ENCODE measurements around the gene CEBPE. TPM values are rescaled to one million over a fixed set of nuclear protein-coding genes. Genes with fewer than 3 reads are reported as not detected.

The CEBPE gene
- polyA plus RNA-seq, 2 donors = 0.02 TPM; not detected in 1

- no peaks in the 10 kb centered on the region for H3K36me3 ChIP-seq (ENCODE audit: control insufficient read depth in 2 of 2, insufficient read depth in 2 of 2, low read length in 1 of 2)
- no peaks in the 10 kb centered on the region for H3K4me1 ChIP-seq (ENCODE audit: control insufficient read depth in 2 of 2, insufficient read depth in 2 of 2, low read length in 1 of 2)
- H3K9me3 ChIP-seq (ENCODE audit: control insufficient read depth in 2 of 2, insufficient read depth in 1 of 2, low read depth in 1 of 2, low read length in 1 of 2) = no peaks in the 10 kb centered on the region
- H3K4me3 ChIP-seq (ENCODE audit: low read depth in 1 of 2, low read length in 2 of 2) = no peak overlapping the region
- no peak overlapping the region for H3K27ac ChIP-seq (ENCODE audit: low read depth in 2 of 2, low read length in 1 of 2)
- H3K27me3 ChIP-seq (ENCODE audit: control insufficient read depth in 1 of 2, insufficient read depth in 2 of 2, low read length in 2 of 2) = no peaks in the 10 kb centered on the region
These were observed 12.4 kb downstream of the CEBPE start for GRCh38 chr14:23106747-23107045.

DNA sequence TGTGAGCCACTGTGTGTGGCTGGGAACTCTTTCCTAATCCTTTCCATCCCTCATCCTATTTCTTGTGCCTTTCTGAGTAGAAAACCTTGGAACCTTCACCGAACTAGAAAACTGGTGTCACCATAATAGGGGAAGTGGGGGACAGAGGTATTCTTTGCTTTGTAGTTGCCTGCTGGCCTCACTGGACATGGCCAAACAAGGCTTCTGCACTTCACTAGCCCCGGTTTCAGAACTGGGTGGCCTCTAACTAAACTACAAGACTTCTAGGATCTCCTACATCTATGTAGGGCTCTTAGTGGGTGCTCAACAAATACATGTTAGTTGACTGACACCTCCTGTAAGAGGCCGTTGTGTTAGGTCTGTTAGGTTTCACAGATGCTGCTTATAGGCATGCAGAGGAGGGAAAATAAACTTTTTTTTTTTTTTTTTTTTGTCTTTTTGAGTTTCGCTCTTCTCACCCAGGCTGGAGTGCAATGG is 13.7 kb downstream of the CEBPE start:
- 87 to 89% methylated on average over 4 of the region's 4 CpGs for WGBS, 2 donors
- H3K9me3 ChIP-seq (ENCODE audit: control insufficient read depth in 2 of 2, insufficient read depth in 1 of 2, low read depth in 1 of 2, low read length in 1 of 2) = no peaks in the 10 kb centered on the region

DNA sequence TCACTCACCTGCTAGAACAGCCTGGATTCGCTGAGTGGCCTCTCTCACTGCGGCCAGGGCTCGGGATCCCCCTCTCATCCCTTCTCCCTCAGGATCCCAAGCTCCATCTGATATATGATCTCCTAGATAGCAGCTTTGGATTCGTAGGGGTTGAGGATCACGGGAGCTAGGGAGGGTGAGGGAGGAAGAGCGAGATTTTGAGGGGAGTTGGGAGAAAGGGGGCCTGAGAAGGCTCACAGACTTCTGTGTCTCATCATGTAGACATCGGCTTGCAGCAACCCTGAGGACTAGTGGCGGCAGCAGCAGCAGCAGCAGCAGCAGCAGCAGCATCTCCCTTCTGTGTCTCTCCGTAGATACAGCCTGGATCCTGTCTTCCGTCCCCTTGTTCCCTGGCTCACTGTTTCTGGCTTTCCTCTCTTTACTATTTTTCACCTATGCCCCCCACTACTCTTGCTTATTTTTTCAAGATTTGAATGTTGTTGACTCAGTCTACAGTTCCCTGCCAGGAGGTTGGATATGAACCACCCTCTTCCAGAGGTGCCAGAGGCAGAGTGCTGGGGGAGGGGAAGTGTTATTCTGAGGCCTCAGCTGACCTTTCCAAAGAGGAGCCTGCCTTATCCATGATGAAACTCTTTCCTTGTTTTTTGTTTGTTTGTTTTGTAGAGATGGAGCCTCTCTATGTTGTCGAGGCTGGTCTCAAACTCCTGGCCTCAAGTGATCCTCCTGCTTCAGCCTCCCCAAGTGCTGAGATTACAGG is 14.3 kb downstream of the CEBPE start, which contains the start of gene CIROP:
CIROP (minus strand) TSS at position 399 of the 757 bp plus-strand sequence; CDS start at position 330, 69 bp downstream.
- H3K27ac ChIP-seq (ENCODE audit: low read depth in 2 of 2, low read length in 1 of 2) = no peak within 1 kb of the TSS
- no peaks in the 10 kb centered on the region for H3K4me1 ChIP-seq (ENCODE audit: control insufficient read depth in 2 of 2, insufficient read depth in 2 of 2, low read length in 1 of 2)
- H3K9me3 ChIP-seq (ENCODE audit: control insufficient read depth in 2 of 2, insufficient read depth in 1 of 2, low read depth in 1 of 2, low read length in 1 of 2) = no peaks in the 10 kb centered on the region
- H3K4me3 ChIP-seq (ENCODE audit: low read depth in 1 of 2, low read length in 2 of 2) = no peak within 1 kb of the TSS
- WGBS, 2 donors = 64 to 70% methylated on average over 11 of the region's 11 CpGs
- no peaks in the 10 kb centered on the region for H3K36me3 ChIP-seq (ENCODE audit: control insufficient read depth in 2 of 2, insufficient read depth in 2 of 2, low read length in 1 of 2)
- H3K27me3 ChIP-seq (ENCODE audit: control insufficient read depth in 1 of 2, insufficient read depth in 2 of 2, low read length in 2 of 2) = no peaks in the 10 kb centered on the region

More for the DNA sequence above, 13.7 kb downstream of the CEBPE start:
- H3K36me3 ChIP-seq (ENCODE audit: control insufficient read depth in 2 of 2, insufficient read depth in 2 of 2, low read length in 1 of 2) = no peaks in the 10 kb centered on the region
- no peak overlapping the region for H3K27ac ChIP-seq (ENCODE audit: low read depth in 2 of 2, low read length in 1 of 2)
- no peaks in the 10 kb centered on the region for H3K4me1 ChIP-seq (ENCODE audit: control insufficient read depth in 2 of 2, insufficient read depth in 2 of 2, low read length in 1 of 2)
- H3K4me3 ChIP-seq (ENCODE audit: low read depth in 1 of 2, low read length in 2 of 2) = no peak overlapping the region
- no peaks in the 10 kb centered on the region for H3K27me3 ChIP-seq (ENCODE audit: control insufficient read depth in 1 of 2, insufficient read depth in 2 of 2, low read length in 2 of 2)

DNA sequence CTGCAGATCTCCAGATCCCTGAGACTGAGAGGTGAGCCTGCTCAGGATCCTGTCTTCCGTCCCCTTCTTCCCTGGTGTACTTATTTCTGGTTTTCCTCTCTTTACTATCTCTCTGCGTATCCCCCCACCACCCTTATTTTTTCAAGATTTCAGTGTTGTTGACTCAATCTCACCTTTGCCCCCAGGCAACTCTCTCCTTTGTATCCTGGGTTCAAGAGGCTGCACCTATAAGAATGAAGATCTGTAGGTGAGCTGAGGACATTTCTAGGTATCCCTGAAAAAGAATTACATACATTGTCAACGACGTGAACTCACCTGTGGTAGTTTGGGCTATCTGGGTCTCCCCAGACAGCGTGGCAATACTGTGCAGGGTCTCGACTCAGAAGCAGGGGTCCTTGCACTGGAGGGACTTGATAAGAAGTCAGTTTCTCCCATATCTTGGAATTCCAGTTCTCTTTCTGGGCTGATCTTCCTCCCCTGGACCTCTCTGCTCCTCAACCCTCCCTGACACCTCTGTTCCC is 14.9 kb downstream of the CEBPE start:
- WGBS, 2 donors = 80 to 85% methylated on average over 6 of the region's 6 CpGs
- no peak overlapping the region for H3K4me3 ChIP-seq (ENCODE audit: low read depth in 1 of 2, low read length in 2 of 2)
- no peaks in the 10 kb centered on the region for H3K4me1 ChIP-seq (ENCODE audit: control insufficient read depth in 2 of 2, insufficient read depth in 2 of 2, low read length in 1 of 2)
- H3K36me3 ChIP-seq (ENCODE audit: control insufficient read depth in 2 of 2, insufficient read depth in 2 of 2, low read length in 1 of 2) = no peaks in the 10 kb centered on the region
- H3K27ac ChIP-seq (ENCODE audit: low read depth in 2 of 2, low read length in 1 of 2) = no peak overlapping the region
- no peaks in the 10 kb centered on the region for H3K27me3 ChIP-seq (ENCODE audit: control insufficient read depth in 1 of 2, insufficient read depth in 2 of 2, low read length in 2 of 2)
- H3K9me3 ChIP-seq (ENCODE audit: control insufficient read depth in 2 of 2, insufficient read depth in 1 of 2, low read depth in 1 of 2, low read length in 1 of 2) = no peaks in the 10 kb centered on the region

DNA sequence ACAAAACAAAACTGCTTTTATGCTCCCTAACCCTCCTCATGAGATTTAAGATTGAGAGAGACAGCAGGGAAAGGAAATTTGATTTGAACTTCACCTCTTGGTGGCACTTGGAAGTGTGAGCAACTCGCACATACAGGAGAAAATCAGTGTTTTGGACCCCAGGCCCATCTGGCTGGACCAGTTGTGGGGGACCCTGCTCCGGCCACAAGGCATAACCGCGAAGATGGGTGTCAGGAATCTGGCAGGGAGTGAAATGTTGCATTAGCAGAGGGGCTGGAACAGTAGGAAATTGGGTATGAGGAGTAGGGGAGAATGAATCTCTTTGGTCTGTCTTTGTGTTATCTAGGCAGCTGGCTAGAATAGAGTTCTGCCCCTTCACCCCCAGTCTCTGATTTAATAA is 15.5 kb downstream of the CEBPE start:
- 81 to 86% methylated on average over 4 of the region's 4 CpGs for WGBS, 2 donors

GRCh38 chr14:23102801-23103200 is 16.3 kb downstream of the CEBPE start:
- WGBS, 2 donors = 86 to 88% methylated on average over 2 of the region's 2 CpGs
- H3K27ac ChIP-seq (ENCODE audit: low read depth in 2 of 2, low read length in 1 of 2) = no peak overlapping the region
- H3K9me3 ChIP-seq (ENCODE audit: control insufficient read depth in 2 of 2, insufficient read depth in 1 of 2, low read depth in 1 of 2, low read length in 1 of 2) = no peaks in the 10 kb centered on the region
- H3K27me3 ChIP-seq (ENCODE audit: control insufficient read depth in 1 of 2, insufficient read depth in 2 of 2, low read length in 2 of 2) = no peaks in the 10 kb centered on the region
- H3K36me3 ChIP-seq (ENCODE audit: control insufficient read depth in 2 of 2, insufficient read depth in 2 of 2, low read length in 1 of 2) = peaks cover 0 to 4% of the 10 kb centered on the region in 2 donors
- H3K4me3 ChIP-seq (ENCODE audit: low read depth in 1 of 2, low read length in 2 of 2) = no peak overlapping the region
- no peaks in the 10 kb centered on the region for H3K4me1 ChIP-seq (ENCODE audit: control insufficient read depth in 2 of 2, insufficient read depth in 2 of 2, low read length in 1 of 2)

More for the DNA sequence above, 15.5 kb downstream of the CEBPE start:
- Histone ChIP-seq H3K4me1 (ENCODE audit: control insufficient read depth in 2 of 2, insufficient read depth in 2 of 2, low read length in 1 of 2) (no peaks in the 10 kb centered on the region), H3K27me3 (ENCODE audit: control insufficient read depth in 1 of 2, insufficient read depth in 2 of 2, low read length in 2 of 2) (no peaks in the 10 kb centered on the region), H3K27ac (ENCODE audit: low read depth in 2 of 2, low read length in 1 of 2) (no peak overlapping the region), H3K36me3 (ENCODE audit: control insufficient read depth in 2 of 2, insufficient read depth in 2 of 2, low read length in 1 of 2) (peaks cover 0 to 2% of the 10 kb centered on the region in 2 donors), H3K9me3 (ENCODE audit: control insufficient read depth in 2 of 2, insufficient read depth in 1 of 2, low read depth in 1 of 2, low read length in 1 of 2) (no peaks in the 10 kb centered on the region), H3K4me3 (ENCODE audit: low read depth in 1 of 2, low read length in 2 of 2) (no peak overlapping the region)

DNA sequence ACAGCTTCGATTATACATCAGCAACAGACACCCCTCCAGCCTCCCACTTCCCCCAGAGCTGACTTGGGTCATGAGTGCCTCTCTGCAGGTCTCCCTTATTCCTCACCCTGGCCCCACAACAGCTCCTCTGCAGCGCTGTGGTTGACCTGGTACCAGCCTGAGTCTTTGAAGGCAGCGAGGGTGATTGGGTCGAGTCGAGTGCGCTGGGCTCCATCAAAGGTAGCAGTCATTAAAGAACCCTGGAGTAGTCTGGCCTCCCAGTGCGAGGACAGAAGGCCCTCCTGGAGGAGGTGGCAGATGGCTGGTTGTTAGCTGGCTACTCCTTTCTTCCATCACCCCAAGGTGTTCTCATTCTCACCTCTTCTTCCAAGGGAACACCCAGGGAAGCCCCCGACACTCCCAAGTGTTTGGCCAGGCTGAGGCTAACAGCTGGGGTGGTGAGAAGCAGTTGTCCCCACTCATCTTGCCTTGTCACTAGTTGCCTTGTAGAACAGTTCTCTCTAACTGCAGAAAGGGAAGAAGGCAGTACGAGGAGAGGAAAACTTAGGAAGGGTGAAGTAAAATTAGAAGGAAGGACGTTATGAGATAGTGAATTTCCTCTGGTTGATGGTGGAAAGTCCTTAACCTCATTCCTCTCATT is 16.9 kb downstream of the CEBPE start:
- Histone ChIP-seq H3K27me3 (ENCODE audit: control insufficient read depth in 1 of 2, insufficient read depth in 2 of 2, low read length in 2 of 2) (no peaks in the 10 kb centered on the region), H3K4me3 (ENCODE audit: low read depth in 1 of 2, low read length in 2 of 2) (no peak overlapping the region)
- WGBS, 2 donors = 70 to 77% methylated on average over 10 of the region's 10 CpGs

DNA sequence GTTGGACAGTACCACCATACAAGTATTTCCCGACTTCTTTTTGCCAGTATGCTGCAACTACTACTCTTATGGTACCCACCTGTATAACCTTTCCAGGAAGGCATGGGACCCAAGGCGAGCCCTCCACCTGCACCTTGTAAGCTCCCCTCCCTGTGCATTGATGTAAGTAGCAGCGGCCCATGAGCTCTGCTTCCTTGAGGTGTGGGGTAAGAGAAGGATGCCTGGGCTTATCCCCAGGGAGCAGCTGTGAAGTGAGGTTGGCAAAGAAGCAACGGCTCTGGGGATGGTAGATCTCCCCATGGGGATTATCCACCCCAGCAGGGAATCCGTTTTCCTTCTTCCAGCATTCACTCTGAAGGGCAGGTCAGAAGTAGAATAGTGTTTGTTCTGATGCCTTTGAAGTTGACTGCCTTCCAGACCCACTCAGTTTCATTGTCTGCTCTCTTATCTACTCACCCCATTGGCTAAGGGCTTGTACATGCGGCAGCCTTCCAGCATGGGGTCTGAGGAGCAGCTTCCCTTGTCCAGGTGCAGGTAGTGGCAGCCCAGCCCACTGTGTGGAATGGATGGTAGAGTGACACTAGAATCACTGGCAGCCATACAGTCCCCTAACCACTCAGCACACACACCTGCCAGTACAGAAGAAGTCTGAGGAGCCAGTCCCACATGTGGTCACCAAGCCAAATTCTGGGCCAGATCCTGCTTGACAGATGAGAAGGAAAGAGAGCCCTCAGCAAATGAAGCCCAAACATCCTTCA is 17.7 kb downstream of the CEBPE start:
- Histone ChIP-seq H3K36me3 (ENCODE audit: control insufficient read depth in 2 of 2, insufficient read depth in 2 of 2, low read length in 1 of 2) (peaks cover 0 to 7% of the 10 kb centered on the region in 2 donors), H3K27ac (ENCODE audit: low read depth in 2 of 2, low read length in 1 of 2) (no peak overlapping the region), H3K4me3 (ENCODE audit: low read depth in 1 of 2, low read length in 2 of 2) (no peak overlapping the region), H3K27me3 (ENCODE audit: control insufficient read depth in 1 of 2, insufficient read depth in 2 of 2, low read length in 2 of 2) (no peaks in the 10 kb centered on the region), H3K4me1 (ENCODE audit: control insufficient read depth in 2 of 2, insufficient read depth in 2 of 2, low read length in 1 of 2) (peaks cover 0 to 2% of the 10 kb centered on the region in 2 donors), H3K9me3 (ENCODE audit: control insufficient read depth in 2 of 2, insufficient read depth in 1 of 2, low read depth in 1 of 2, low read length in 1 of 2) (no peaks in the 10 kb centered on the region)
- WGBS, 2 donors = 77 to 81% methylated on average over 6 of the region's 6 CpGs

More for the DNA sequence above, 16.9 kb downstream of the CEBPE start:
- no peaks in the 10 kb centered on the region for H3K4me1 ChIP-seq (ENCODE audit: control insufficient read depth in 2 of 2, insufficient read depth in 2 of 2, low read length in 1 of 2)
- peaks cover 0 to 7% of the 10 kb centered on the region in 2 donors for H3K36me3 ChIP-seq (ENCODE audit: control insufficient read depth in 2 of 2, insufficient read depth in 2 of 2, low read length in 1 of 2)
- no peak overlapping the region for H3K27ac ChIP-seq (ENCODE audit: low read depth in 2 of 2, low read length in 1 of 2)
- H3K9me3 ChIP-seq (ENCODE audit: control insufficient read depth in 2 of 2, insufficient read depth in 1 of 2, low read depth in 1 of 2, low read length in 1 of 2) = no peaks in the 10 kb centered on the region

- 74 to 88% methylated on average over 10 of the region's 10 CpGs for WGBS, 2 donors
- Histone ChIP-seq H3K36me3 (ENCODE audit: control insufficient read depth in 2 of 2, insufficient read depth in 2 of 2, low read length in 1 of 2) (peaks cover 0 to 7% of the 10 kb centered on the region in 2 donors), H3K27me3 (ENCODE audit: control insufficient read depth in 1 of 2, insufficient read depth in 2 of 2, low read length in 2 of 2) (no peaks in the 10 kb centered on the region), H3K4me3 (ENCODE audit: low read depth in 1 of 2, low read length in 2 of 2) (no peak overlapping the region), H3K4me1 (ENCODE audit: control insufficient read depth in 2 of 2, insufficient read depth in 2 of 2, low read length in 1 of 2) (peaks cover 0 to 2% of the 10 kb centered on the region in 2 donors), H3K27ac (ENCODE audit: low read depth in 2 of 2, low read length in 1 of 2) (no peak overlapping the region), H3K9me3 (ENCODE audit: control insufficient read depth in 2 of 2, insufficient read depth in 1 of 2, low read depth in 1 of 2, low read length in 1 of 2) (no peaks in the 10 kb centered on the region)
These were observed 19.7 kb downstream of the CEBPE start for GRCh38 chr14:23099212-23099861.
